ENCODE results near the gene ORC5. TPM values are rescaled to one million over a fixed set of nuclear protein-coding genes. Genes with fewer than 3 reads are reported as not detected.

Gene ORC5
- polyA plus RNA-seq, 1 donor from 2014 or later: 16.9 TPM

- Mint-ChIP-seq H3K9me3 (peaks cover 0 to 9% (median 4%) of the 10 kb centered on the region in 3 donors), H3K27ac (no peak overlapping the region), H3K36me3 (peaks cover 25% of the 10 kb centered on the region), H3K4me3 (no peak overlapping the region), H3K27me3 (no peaks in the 10 kb centered on the region), H3K4me1 (no peaks in the 10 kb centered on the region)
Measured at GRCh38 chr7:104126411-104126841, 81.4 kb downstream of the ORC5 start.

DNA sequence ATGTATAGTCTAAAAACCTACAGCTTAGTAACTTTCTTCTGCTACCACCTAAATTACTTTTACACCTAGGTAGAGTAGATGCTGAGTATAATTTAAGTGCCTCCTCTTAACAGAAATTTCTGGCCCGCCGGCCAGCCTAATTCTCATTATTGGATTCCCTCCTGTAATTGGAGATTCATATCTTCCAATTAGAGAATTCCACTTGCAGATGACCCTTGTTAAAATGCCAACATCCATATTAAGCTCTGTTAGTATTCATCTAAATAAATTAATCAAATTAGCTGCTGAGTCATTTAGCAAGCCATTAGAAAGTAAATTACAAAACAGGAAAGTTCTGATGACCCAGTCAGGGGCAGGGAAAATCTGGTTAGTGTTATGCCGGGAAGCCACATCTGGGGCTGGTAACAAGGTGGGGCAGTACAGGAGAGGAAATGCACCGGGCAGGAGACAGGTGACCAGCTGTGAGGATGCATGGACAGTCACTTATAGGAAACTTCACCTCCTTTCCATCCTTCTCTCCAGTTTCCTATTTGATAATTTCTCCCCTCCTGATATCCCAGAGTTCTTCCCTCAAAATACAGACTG lies 82.8 kb downstream of the ORC5 start:
- peaks cover 15% of the 10 kb centered on the region for H3K36me3 Mint-ChIP-seq
- no peaks in the 10 kb centered on the region for H3K27me3 Mint-ChIP-seq
- H3K4me3 Mint-ChIP-seq: no peak overlapping the region
- no peaks in the 10 kb centered on the region for H3K4me1 Mint-ChIP-seq
- no peak overlapping the region for H3K27ac Mint-ChIP-seq
- peaks cover 0 to 6% (median 4%) of the 10 kb centered on the region in 3 donors for H3K9me3 Mint-ChIP-seq

DNA sequence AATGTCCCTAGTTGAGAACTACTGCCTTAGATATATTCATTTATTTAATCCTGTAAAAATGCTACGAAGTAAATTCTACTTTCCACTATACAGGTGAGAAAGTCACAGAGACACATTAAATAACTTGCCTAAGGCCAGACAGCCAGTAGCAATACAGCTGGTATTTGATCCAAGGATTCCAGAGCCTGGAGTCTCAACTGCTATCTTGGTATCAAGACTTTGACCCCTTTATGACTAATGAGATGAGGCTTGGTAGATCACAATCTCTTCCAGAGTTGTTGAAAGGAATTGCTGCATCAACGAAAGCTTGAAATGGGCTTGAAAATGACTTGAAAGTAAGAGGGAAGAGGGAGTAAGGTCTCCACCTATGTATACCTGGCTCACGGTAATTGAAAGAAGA lies 83.3 kb downstream of the ORC5 start:
- Mint-ChIP-seq H3K9me3 (peaks cover 0 to 6% (median 4%) of the 10 kb centered on the region in 3 donors), H3K4me1 (no peaks in the 10 kb centered on the region), H3K27me3 (no peaks in the 10 kb centered on the region), H3K4me3 (no peak overlapping the region), H3K36me3 (peaks cover 14% of the 10 kb centered on the region), H3K27ac (no peak overlapping the region)

DNA sequence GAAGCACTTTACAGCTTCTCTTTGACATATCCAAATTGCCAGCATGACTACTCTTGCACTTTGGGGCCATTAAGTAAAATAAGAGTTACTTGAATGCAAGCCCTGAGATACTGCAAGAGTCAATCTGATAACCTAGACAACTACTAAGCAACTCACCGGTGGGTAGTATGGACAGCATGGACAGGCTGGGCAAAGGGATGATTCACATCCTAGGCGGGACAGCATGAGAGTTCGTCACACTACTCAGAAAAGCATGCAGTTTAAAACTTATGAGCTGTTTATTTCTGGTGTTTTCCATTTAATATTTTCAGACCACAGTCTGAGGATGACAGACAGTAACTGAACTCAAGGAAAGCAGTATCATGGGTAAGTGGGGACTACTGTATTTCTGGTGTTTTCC lies 84.0 kb downstream of the ORC5 start:
- Mint-ChIP-seq H3K4me3 (no peak overlapping the region), H3K36me3 (peaks cover 10% of the 10 kb centered on the region), H3K4me1 (no peaks in the 10 kb centered on the region), H3K27me3 (no peaks in the 10 kb centered on the region), H3K9me3 (peaks cover 0 to 4% (median 3%) of the 10 kb centered on the region in 3 donors), H3K27ac (no peak overlapping the region)

GRCh38 chr7:104113788-104114187 lies 94.0 kb downstream of the ORC5 start:
- no peak overlapping the region for H3K4me3 Mint-ChIP-seq
- peaks cover 3% of the 10 kb centered on the region for H3K27me3 Mint-ChIP-seq
- peaks cover 1 to 9% (median 2%) of the 10 kb centered on the region in 3 donors for H3K9me3 Mint-ChIP-seq
- H3K27ac Mint-ChIP-seq: no peak overlapping the region
- no peaks in the 10 kb centered on the region for H3K4me1 Mint-ChIP-seq
- H3K36me3 Mint-ChIP-seq: peaks cover 1% of the 10 kb centered on the region

DNA sequence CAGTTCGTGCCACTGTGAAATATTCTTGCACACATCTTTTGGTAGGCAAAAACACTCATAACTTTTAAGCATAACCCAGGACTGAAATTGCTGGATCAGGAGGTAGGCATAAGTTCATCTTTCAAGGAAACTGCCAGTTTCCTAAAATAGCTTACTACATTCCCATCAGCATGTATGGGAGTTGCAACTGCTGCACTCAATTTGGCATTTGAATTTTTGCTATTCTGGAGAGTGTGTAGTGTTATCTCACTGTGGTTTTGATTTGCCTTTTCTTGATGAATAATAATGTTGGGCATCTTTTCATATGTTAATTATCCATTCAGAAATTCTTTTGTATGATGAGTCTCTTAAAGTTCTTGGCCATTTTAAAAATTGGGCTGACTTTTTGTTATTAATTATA lies 95.2 kb downstream of the ORC5 start:
- Mint-ChIP-seq H3K36me3 (peaks cover 1% of the 10 kb centered on the region), H3K27ac (no peak overlapping the region), H3K4me3 (no peak overlapping the region), H3K9me3 (peaks cover 1 to 9% (median 2%) of the 10 kb centered on the region in 3 donors), H3K27me3 (peaks cover 3% of the 10 kb centered on the region), H3K4me1 (no peaks in the 10 kb centered on the region)

GRCh38 chr7:104111271-104111670 lies 96.5 kb downstream of the ORC5 start:
- peaks cover 3 to 7% (median 5%) of the 10 kb centered on the region in 3 donors for H3K9me3 Mint-ChIP-seq
- H3K4me1 Mint-ChIP-seq: no peaks in the 10 kb centered on the region
- H3K27me3 Mint-ChIP-seq: peaks cover 3% of the 10 kb centered on the region
- H3K4me3 Mint-ChIP-seq: no peak overlapping the region
- no peak overlapping the region for H3K27ac Mint-ChIP-seq
- peaks cover under 1% of the 10 kb centered on the region for H3K36me3 Mint-ChIP-seq

DNA sequence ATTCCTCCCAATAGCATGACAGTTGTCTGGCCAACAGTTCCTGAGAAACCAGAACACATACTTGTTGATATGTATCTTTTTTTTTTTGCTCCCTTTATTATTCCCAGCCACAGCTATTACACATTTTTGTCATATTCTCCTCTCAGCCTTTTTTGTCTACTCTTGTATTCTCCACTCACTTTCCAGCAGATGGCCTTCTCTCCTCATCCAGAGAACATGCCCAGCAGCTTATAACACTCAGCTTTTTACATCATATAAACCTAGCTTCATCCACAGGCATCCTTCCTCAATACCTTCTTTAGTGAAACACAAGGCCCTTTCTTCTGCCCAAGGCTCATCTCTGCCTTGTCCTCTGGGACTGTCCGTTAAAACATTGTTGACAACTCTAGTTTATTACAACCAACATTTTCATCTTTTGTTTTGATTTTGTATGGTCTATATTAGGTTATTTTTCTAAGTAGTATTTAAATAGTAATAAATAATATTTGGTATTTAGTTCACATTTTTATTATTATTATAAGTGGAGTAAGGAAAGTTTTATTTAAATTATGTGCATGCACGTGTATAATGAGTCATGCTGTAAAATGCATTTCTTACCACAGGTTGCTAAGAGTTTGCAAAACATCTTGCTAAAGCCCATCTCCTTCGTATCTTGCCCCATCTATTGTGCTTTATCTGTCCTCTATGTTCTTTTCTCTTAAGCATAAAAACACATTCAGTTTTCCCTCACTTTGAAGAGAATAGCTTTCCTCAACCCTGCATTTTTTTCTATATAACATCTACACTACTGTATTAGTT lies 101.5 kb downstream of the ORC5 start:
- Mint-ChIP-seq H3K36me3 (no peaks in the 10 kb centered on the region), H3K27ac (peak overlapping the region in 1 of 3 donors; percentile 16), H3K9me3 (peaks cover 0 to 5% (median 3%) of the 10 kb centered on the region in 3 donors), H3K4me3 (no peak overlapping the region), H3K4me1 (no peaks in the 10 kb centered on the region), H3K27me3 (peaks cover 2% of the 10 kb centered on the region)

- H3K27ac Mint-ChIP-seq: no peak overlapping the region
Measured at GRCh38 chr7:104098890-104099289, 108.9 kb downstream of the ORC5 start.

DNA sequence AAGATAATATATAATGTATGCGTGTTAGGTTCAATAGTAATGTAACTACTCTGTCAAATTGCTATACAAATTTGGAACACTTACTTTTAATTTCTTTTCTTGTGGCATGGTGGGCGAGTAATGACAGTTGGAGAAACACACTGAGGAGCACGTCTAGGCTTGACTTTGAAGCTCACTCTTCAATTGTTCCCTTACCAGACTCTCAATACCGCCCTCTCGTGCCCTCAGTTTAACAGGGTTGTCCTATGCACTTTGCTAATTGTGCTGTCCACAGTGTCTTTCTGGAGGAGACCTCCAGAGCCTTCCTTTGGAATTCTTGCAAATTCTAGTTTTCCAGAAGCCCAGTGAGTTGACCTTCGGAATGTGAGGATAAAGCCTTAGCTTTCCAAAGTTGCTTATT lies 111.1 kb downstream of the ORC5 start:
- H3K36me3 Mint-ChIP-seq: no peaks in the 10 kb centered on the region
- H3K4me3 Mint-ChIP-seq: no peak overlapping the region
- no peaks in the 10 kb centered on the region for H3K9me3 Mint-ChIP-seq
- H3K4me1 Mint-ChIP-seq: peaks cover 0 to 1% (median 0%) of the 10 kb centered on the region in 3 donors
- H3K27me3 Mint-ChIP-seq: peaks cover 4% of the 10 kb centered on the region
- no peak overlapping the region for H3K27ac Mint-ChIP-seq

More at GRCh38 chr7:104098890-104099289, 108.9 kb downstream of the ORC5 start:
- peaks cover 2% of the 10 kb centered on the region for H3K27me3 Mint-ChIP-seq
- H3K4me1 Mint-ChIP-seq: peaks cover 0 to 1% (median 0%) of the 10 kb centered on the region in 3 donors
- no peaks in the 10 kb centered on the region for H3K9me3 Mint-ChIP-seq
- H3K36me3 Mint-ChIP-seq: no peaks in the 10 kb centered on the region
- no peak overlapping the region for H3K4me3 Mint-ChIP-seq

DNA sequence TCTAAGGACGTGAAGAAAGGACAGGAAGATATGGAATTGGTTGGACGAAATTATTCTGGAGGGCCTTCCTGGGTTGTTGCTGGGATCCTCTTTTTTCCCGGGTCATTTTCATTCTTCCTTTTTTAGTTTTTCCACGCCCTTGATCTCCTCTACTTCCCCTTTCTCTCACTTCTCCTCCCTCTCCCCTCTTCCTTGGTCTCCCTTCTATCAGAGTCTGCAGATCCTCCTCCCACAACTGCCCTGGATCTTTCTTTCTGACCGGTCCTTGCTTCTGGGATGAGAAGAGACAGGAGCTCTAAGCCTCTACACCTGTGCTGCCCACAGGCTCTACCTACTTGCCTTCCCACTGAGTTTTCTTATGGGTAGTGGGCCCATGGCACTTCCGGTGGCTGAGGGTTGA lies 114.7 kb downstream of the ORC5 start:
- Mint-ChIP-seq H3K9me3 (no peaks in the 10 kb centered on the region), H3K27ac (no peak overlapping the region), H3K4me1 (peaks cover 0 to 1% (median 0%) of the 10 kb centered on the region in 3 donors), H3K36me3 (no peaks in the 10 kb centered on the region), H3K4me3 (peak overlapping the region in 1 of 4 donors; percentile 20), H3K27me3 (peaks cover 11% of the 10 kb centered on the region)

DNA sequence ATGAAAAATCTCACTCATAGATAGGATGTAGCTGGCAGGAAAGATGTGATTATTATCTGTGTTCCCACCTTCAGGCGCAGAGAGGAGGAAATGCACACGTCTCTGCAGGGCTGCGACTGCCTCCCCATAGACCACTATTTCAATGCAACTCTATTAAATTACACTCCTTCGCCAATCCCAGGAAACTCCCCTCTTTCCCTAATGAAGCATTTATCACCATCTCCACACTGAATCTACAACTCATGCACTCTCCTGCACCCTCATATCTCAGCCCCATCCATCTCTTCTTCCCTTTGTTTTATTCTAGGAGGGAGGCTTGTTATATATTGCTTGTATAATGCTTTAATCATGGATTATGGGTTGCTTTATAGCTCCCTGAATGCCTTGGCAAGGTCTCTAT lies 116.6 kb downstream of the ORC5 start:
- H3K27me3 Mint-ChIP-seq: peaks cover 11% of the 10 kb centered on the region
- H3K36me3 Mint-ChIP-seq: no peaks in the 10 kb centered on the region
- peaks cover 0 to 1% (median 0%) of the 10 kb centered on the region in 3 donors for H3K9me3 Mint-ChIP-seq
- no peak overlapping the region for H3K4me3 Mint-ChIP-seq
- no peak overlapping the region for H3K27ac Mint-ChIP-seq
- peaks cover 0 to 1% (median 0%) of the 10 kb centered on the region in 3 donors for H3K4me1 Mint-ChIP-seq

DNA sequence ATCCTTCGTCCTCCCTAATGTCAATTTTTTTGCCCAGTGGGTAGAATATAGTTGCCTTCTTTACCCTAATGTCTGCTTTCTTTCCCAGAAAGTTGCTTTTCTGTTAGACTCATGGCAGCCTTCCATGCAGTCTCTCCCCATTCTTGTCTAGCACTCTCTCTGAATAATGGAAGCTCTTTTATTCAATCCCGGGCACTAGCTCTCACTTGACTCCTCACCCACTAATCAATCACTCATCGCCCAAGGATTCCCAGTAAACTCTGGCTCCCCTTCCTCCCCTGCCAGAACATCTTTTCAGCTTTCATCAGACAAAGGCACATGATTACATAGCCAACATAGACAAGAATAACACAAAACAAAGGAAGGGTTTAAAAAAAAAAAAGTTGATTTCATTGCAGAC lies 118.2 kb downstream of the ORC5 start:
- Mint-ChIP-seq H3K4me1 (no peaks in the 10 kb centered on the region), H3K27ac (no peak overlapping the region), H3K36me3 (peaks cover 2% of the 10 kb centered on the region), H3K9me3 (peaks cover 0 to 4% (median 2%) of the 10 kb centered on the region in 3 donors), H3K4me3 (no peak overlapping the region), H3K27me3 (peaks cover 11% of the 10 kb centered on the region)

GRCh38 chr7:104089061-104089460 lies 118.8 kb downstream of the ORC5 start:
- peaks cover 11% of the 10 kb centered on the region for H3K27me3 Mint-ChIP-seq
- H3K9me3 Mint-ChIP-seq: peaks cover 0 to 6% (median 5%) of the 10 kb centered on the region in 3 donors
- peaks cover 2% of the 10 kb centered on the region for H3K36me3 Mint-ChIP-seq
- H3K4me3 Mint-ChIP-seq: no peak overlapping the region
- H3K4me1 Mint-ChIP-seq: peaks cover 0 to 1% (median 0%) of the 10 kb centered on the region in 3 donors
- no peak overlapping the region for H3K27ac Mint-ChIP-seq

Measured in IgD-negative memory B cell (primary cell).